ENCODE data around the gene MYPN.
"Not testable (repeated sequence)": the region's sequence is repeated elsewhere in the genome, so short reads cannot be mapped to it uniquely, and the experiment has no call there.

MYPN gene, protein sequence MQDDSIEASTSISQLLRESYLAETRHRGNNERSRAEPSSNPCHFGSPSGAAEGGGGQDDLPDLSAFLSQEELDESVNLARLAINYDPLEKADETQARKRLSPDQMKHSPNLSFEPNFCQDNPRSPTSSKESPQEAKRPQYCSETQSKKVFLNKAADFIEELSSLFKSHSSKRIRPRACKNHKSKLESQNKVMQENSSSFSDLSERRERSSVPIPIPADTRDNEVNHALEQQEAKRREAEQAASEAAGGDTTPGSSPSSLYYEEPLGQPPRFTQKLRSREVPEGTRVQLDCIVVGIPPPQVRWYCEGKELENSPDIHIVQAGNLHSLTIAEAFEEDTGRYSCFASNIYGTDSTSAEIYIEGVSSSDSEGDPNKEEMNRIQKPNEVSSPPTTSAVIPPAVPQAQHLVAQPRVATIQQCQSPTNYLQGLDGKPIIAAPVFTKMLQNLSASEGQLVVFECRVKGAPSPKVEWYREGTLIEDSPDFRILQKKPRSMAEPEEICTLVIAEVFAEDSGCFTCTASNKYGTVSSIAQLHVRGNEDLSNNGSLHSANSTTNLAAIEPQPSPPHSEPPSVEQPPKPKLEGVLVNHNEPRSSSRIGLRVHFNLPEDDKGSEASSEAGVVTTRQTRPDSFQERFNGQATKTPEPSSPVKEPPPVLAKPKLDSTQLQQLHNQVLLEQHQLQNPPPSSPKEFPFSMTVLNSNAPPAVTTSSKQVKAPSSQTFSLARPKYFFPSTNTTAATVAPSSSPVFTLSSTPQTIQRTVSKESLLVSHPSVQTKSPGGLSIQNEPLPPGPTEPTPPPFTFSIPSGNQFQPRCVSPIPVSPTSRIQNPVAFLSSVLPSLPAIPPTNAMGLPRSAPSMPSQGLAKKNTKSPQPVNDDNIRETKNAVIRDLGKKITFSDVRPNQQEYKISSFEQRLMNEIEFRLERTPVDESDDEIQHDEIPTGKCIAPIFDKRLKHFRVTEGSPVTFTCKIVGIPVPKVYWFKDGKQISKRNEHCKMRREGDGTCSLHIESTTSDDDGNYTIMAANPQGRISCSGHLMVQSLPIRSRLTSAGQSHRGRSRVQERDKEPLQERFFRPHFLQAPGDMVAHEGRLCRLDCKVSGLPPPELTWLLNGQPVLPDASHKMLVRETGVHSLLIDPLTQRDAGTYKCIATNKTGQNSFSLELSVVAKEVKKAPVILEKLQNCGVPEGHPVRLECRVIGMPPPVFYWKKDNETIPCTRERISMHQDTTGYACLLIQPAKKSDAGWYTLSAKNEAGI (N-terminal part only)

GRCh38 chr10:68109331-68109730 lies at the start of gene MYPN:
TSS of gene MYPN (plus strand) at chr10:68109488. CDS start at chr10:68121439, 11,951 bp downstream.
- DNase-seq (ENCODE audit: low spot score) = no peak

- no peak for DNase-seq (ENCODE audit: low spot score)
These were observed 42.3 kb upstream of the MYPN start for GRCh38 chr10:68067029-68067428.

DNA sequence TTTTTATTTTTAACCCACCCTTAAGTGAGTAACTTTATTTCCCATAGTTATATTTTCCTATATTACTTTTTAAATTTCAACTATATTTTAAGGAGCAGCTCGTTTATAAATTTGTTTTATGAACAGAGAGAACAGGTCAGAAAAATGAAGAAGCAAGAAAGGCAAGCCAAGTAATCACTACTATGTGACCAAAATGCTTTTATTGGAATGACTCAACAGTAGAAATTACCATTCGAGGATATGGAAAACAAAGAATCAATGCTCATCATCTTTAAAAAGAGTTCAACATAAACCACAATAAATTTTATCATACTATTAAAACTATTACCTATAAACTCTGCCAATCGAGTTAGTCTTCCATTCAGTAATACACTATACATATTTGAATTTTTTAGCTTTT lies 41.8 kb upstream of the MYPN start:
- no peak for DNase-seq (ENCODE audit: low spot score)

DNA sequence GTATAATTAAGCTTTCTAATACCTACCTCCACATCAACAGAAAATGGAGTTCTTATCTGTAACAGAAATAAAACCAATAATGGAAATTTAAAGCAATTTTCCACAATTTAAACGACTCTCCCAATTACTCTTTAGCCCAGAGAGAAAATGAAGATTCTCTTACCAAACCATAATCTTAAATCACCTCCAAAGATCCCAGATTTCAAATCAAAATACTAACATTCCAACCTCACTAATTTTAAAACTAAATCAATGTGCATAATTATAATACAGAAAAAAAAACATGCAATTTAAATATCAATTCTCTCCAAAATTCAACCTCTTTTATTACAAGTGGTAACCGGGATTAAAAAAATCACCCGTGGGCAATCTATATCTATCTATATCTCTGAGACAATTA lies 35.7 kb upstream of the MYPN start:
- no peak for DNase-seq (ENCODE audit: low spot score)

DNA sequence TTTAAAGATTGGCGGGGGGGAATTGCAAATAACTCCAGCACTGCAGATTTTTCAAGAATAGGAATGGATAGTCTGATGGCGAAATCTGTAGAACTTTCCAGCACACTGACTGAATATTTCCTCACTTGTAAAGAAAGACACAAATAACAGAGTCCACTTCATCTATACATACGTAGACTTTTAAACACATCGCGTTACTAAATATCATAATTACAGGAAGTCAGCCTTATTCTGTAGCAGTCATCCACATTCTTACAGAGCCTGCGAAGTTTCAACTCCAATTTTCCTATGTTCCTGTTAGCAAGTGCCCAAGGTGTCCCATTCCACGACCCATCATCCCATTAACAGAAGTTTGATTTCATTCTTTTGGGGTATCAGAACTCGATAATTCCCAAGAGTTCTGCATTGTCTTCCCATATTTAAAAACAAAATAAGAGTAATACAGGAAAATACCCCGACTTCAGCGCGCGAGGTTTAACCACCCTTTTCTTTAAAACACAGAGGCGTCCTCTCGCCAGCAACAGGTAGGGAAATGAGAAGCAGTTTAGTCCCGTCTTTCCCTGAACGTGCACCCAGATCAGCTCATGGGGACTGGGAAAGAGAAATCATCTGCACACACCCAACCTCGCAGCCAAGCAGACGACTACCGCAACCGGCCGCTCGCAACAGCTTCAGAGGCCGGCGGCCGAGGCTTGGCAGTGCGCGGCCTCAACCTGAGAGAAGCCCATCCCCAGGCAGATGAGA lies 35.1 kb upstream of the MYPN start:
- DNase-seq (ENCODE audit: low spot score) = no peak

GRCh38 chr10:68074775-68075549 lies 34.3 kb upstream of the MYPN start, which contains the start of gene HERC4:
TSS of gene HERC4 (minus strand) at chr10:68075283. CDS start at chr10:68073108, 2,175 bp downstream.
- DNase-seq (ENCODE audit: low spot score) = peak; percentile 90

- DNase-seq (ENCODE audit: low spot score) = no peak
These were observed 33.7 kb upstream of the MYPN start for GRCh38 chr10:68075550-68076004.

GRCh38 chr10:68076081-68076480 lies 33.2 kb upstream of the MYPN start:
- not testable (repeated sequence) for DNase-seq (ENCODE audit: low spot score)

GRCh38 chr10:68077026-68077425 lies 32.3 kb upstream of the MYPN start:
- DNase-seq (ENCODE audit: low spot score) = no peak

DNA sequence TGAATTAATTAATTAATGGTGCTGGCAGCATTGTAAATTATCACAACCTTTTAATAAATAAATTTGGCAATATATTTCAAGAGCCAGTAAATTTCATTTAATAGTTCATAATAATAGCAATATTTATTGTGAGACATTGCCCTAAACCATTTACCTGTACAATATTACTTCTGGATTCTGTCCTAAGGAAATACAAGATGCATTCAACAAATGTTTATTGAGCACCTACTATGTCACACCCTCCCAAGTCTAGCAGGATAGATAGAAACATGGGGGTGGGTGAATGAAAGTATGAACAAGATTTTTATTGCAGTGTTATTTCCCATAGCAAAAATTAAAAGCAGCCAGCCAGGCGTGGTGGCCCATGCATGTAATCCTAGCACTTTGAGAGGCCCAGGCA lies 29.9 kb upstream of the MYPN start:
- DNase-seq (ENCODE audit: low spot score) = no peak

DNA sequence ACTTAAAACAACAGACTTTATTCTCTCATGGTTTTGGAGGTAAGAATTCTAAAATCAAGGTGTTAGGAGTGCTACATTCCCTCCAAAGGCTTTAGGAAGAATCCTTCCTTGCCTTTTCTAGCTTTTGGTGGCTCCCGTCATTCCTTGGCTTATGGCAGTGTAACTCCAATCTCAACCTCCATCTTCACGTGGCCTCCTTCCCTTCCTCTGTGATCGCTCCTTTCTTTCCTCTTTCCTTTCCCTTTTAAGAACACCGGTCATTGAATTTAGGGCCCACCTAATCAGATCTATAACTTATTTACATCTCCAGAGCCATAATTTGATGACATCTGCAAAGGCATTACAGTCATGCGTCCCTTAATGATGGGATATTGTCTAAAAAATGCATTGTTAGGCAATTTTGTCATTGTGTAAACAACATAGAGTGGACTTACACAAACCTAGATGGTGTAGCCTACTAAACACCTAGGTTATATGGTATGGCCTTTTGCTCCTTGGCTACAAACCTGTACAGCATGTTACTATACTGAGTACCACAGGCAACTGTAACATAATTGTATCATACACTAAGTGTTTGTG lies 28.3 kb upstream of the MYPN start:
- no peak for DNase-seq (ENCODE audit: low spot score)

DNA sequence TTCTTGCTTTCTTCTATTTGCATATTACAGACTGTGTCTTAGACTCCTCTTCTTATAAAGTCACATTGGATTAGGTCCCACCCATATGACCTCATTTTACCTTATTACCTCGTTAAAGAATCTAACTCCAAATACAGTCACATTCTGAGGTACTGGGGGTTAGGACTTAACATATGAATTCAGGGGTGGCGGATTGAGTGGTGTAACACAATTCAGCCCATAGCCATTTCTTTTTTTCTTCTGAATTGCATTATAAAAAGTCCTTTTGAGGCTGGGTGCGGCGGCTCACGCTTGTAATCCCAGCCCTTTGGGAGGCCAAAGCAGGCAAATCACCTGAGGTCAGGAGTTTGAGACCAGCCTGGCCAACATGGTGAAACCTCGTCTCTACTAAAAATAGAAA lies 27.4 kb upstream of the MYPN start:
- no peak for DNase-seq (ENCODE audit: low spot score)

- DNase-seq (ENCODE audit: low spot score) = no peak
These were observed 26.4 kb upstream of the MYPN start for GRCh38 chr10:68082872-68083271.

DNA sequence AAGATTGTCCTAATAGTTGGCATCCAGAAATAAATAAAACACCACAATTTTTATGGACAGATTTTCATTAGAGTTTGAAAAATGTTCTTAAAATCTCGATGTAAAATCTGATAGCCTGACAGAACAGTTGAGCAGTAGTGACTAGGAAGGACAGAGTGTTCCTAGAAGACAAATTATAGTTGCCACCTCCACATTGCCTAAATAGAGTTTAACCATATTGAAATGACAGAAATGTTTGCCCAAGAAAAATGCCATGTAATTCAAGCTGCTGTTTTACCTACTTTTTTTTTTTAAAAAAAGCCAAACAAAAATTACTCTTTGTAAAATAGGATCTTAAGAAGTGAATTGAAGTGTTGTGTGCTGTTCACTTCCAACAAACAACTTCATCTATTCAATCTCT lies 25.3 kb upstream of the MYPN start:
- DNase-seq (ENCODE audit: low spot score) = no peak

- no peak for DNase-seq (ENCODE audit: low spot score)
These were observed 24.8 kb upstream of the MYPN start for GRCh38 chr10:68084469-68084868.

DNA sequence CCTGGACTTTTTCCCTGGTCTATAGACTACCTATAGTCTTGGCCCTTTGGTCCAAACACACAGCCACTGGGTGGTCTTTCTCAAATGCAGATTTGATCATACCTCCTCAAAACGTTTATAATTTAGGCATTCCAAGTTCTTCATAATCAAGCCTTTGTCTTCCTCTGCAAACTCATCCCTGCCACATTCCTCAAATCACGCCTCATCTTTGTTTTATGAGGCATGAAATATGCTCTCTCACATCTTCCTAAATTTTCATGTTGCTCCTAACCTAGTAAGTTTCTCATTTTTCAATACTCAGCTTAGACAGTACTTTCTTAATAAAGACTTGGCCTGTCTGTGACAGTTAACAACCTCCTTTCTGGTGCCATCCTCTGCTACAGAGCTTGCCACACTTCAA lies 23.3 kb upstream of the MYPN start:
- DNase-seq (ENCODE audit: low spot score) = no peak

DNA sequence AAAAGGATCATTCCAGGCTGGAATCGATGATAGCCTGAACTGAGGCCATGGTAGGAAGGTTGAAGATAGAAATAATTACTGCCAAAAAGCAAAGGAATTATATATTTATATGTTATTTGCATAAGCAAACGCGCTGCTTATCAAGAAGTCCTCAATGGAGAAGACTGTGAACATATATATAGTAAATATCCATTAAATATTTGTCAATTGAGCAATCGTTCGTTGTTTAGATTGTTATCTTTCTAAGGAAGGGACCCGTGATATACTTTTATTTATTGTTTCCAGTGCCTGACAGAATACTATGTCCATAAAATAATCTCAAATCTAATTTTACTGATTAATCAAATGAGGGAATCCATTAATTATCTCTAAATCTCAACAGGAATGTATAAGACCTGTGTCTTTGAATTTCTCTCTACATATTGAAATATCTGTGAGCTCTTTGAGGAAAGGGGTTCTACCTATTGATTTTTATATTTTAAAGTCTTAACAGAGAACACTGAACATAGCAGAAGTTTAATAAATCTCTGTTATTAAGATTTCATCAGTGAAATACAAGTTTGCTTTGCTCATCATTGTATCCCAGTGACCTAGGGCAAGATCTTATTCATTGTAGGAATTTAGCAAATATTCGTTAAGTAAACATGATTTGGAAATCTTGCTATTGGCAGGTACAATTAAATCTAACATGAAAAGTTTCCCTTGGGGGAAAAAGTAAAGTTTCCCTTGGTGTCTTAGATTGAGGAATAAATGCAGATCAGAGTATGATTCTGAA lies 22.2 kb upstream of the MYPN start:
- no peak for DNase-seq (ENCODE audit: low spot score)

DNA sequence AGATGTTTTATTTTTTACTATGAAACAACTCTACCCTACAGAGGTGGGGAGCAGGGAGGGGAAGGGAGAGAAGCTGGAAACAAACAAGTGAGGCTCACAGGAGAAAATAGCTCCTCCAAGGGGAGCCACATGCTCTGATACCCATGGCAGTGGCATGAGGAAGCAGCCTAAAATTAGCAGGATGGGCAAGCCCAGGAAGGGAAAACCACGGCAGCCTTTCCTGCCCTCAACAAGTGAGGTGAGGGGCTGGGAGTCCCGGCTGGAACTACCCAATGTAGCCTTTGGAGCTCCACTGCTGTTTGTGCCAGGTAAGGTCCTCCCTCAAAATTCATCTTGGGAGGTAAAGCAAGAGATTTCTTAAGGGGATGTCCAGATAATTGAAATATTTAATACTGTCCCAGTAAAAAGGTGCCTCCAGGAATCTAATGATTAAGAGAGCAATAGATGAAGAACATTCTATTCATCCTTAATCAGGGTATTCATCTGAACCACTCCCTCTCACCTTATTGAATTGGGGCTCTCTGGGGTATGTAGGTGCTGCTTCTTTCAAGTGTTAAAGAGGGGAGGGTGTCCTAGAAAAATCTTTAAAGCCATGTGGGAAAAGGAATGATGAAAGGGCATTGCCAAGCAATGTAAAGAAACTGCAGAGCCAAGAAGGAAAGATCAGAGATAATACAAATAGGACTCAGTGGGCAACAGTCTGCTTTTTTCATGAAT lies 21.4 kb upstream of the MYPN start:
- no peak for DNase-seq (ENCODE audit: low spot score)

- peak; percentile 60 for DNase-seq (ENCODE audit: low spot score)
These were observed 20.5 kb upstream of the MYPN start for GRCh38 chr10:68088740-68089139.

Measured in activated CD4-positive, alpha-beta T cell treated with anti-CD3 and anti-CD28 coated beads, Interleukin-2, Interleukin-4, amounts not matched to agents 100 ng/mL and 50 ng/mL, durations not matched to agents 16 hours and 8 hours (primary cell).